ENCODE results near the gene NKAIN1.

- no peak for TF ChIP-seq CTCF (IDR thresholded peaks at IDR 0.05)
- TF ChIP-seq POLR2A (IDR thresholded peaks at IDR 0.05): no peak
These were observed 4.6 kb upstream of the NKAIN1 start for GRCh38 chr1:31244326-31244725.
